Measurements from ENCODE around the gene RTL1.

- TF ChIP-seq SIN3A (IDR thresholded peaks at IDR 0.05; ENCODE audit: borderline replicate concordance, insufficient read depth, low read length): no peak
- TF ChIP-seq TAF1 (IDR thresholded peaks at IDR 0.05; ENCODE audit: borderline replicate concordance, insufficient read depth, low read length): no peak
Observed at GRCh38 chr14:100898935-100899883, 4.3 kb downstream of the RTL1 start.
